Measurements from ENCODE around the gene KIF6. TPM values are rescaled to one million over a fixed set of nuclear protein-coding genes. Genes with fewer than 3 reads are reported as not detected.
"Not testable (repeated sequence)": the region's sequence is repeated elsewhere in the genome, so short reads cannot be mapped to it uniquely, and the experiment has no call there.

KIF6 gene
- total RNA-seq, 2 experiments from 2014 or later = not detected

- H3K36me3 Mint-ChIP-seq (ENCODE audit: low read depth); DNase-seq; H3K27me3 Mint-ChIP-seq; H3K4me3 Mint-ChIP-seq; CTCF ChIA-PET; H3K4me1 Mint-ChIP-seq; H3K27ac Mint-ChIP-seq; H3K9me3 Mint-ChIP-seq: not testable (repeated sequence)
- POLR2A ChIA-PET = interaction anchor here (0.7 kb wide), 1 partner anchor 249 kb away, joined by 4 read pairs; no protein-coding TSS in a partner anchor
Observed at GRCh38 chr6:39286596-39286995, 438.6 kb downstream of the KIF6 start.

DNA sequence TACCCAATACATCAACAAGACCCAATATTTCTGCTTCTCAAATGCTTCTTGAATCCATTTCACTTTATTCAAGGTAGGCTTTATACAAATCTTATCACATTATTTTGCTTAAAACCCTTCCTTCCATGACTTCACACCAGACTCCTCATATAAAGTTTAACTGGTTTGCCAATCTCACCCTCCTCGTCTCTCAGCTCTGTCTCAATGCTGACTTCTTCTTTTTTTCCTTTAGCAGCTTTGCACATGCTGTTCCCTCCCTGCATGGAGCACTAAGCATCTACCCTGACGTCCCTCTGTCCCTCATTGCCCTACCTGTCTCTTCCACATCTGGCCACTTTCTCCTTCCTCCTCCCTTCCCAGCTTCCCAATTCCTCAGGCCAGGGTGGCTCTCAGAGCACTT lies 442.4 kb downstream of the KIF6 start:
- DNase-seq = no peak
- Mint-ChIP-seq H3K4me1 (peaks cover 2% of the 10 kb centered on the region), H3K27ac (no peak overlapping the region), H3K36me3 (ENCODE audit: low read depth) (no peaks in the 10 kb centered on the region), H3K9me3 (no peaks in the 10 kb centered on the region), H3K4me3 (no peak overlapping the region), H3K27me3 (no peaks in the 10 kb centered on the region)
- CTCF ChIA-PET = no interaction called here
- POLR2A ChIA-PET = no interaction called here

DNA sequence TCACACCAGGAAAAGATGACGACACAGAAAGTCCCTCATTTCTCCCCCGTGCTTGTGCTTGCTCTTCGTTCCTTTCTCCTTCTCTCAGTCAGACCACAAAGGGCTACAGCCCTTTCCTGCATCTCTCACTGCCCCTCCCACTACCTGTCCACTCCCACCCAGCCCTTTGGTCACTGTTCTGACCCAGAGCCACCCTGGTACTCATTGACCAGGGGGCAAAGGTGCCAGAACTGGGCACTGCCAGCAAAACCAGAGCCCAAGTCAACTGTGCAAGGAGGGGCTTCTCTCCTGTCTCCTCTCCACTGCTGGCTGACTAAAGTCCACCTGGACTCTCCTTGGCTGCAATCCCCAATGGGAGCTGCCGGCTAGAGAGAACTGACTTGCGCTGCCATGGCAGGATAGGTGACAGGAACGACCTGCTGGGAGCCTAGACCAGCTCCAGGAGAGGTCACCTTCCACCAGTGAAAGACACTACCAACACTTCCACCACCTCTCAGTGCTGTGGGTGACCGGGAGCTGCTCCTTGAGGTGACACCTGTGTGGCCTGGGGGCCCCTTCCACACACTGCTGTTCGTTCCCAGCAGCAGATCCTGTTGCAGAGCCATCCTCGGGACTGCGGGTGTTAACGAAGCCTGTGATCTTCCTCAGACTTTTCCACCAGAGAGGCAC lies 443.8 kb downstream of the KIF6 start:
- Mint-ChIP-seq H3K4me3 (no peak overlapping the region), H3K4me1 (peaks cover 2% of the 10 kb centered on the region), H3K9me3 (no peaks in the 10 kb centered on the region), H3K27me3 (peaks cover 3% of the 10 kb centered on the region), H3K36me3 (ENCODE audit: low read depth) (no peaks in the 10 kb centered on the region), H3K27ac (no peak overlapping the region)
- DNase-seq = no peak
- CTCF ChIA-PET = no interaction called here
- POLR2A ChIA-PET = no interaction called here

- POLR2A ChIA-PET = no interaction called here
- Mint-ChIP-seq H3K4me1 (peaks cover 2% of the 10 kb centered on the region), H3K4me3 (no peak overlapping the region), H3K27ac (no peak overlapping the region), H3K27me3 (peaks cover 3% of the 10 kb centered on the region), H3K9me3 (no peaks in the 10 kb centered on the region), H3K36me3 (ENCODE audit: low read depth) (no peaks in the 10 kb centered on the region)
- CTCF ChIA-PET = no interaction called here
- no peak for DNase-seq
Observed at GRCh38 chr6:39280247-39280731, 444.9 kb downstream of the KIF6 start.

Other genes starting within 250 kb of the KIF6 start
- not detected for gene DAAM2, start 67.0 kb upstream of the KIF6 start, total RNA-seq
- 1 to 10 TPM; 1.7 to 1.8 TPM for gene MOCS1, start 209.1 kb upstream of the KIF6 start, total RNA-seq

Measured in activated CD4-positive, alpha-beta T cell treated with anti-CD3 and anti-CD28 coated beads, Interleukin-2, amount 10 ng/mL, durations not matched to agents 7 days and 5 days (primary cell).